Right forelimb (tissue), 1 donor: ENCODE results near the gene SMIM41.

Experiments
- DNase-seq: peaks from one replicate; pipeline ENCODE4 v3.0.0-alpha.2; 2018

SMIM41 gene

GRCh38 chr12:52050758-52051541 is 28.6 kb upstream of the SMIM41 start, which contains the start of gene NR4A1:
TSS of gene NR4A1 (plus strand) at chr12:52051442. CDS start at chr12:52054329, 2,887 bp downstream.
- DNase-seq: peak; percentile 99

GRCh38 chr12:52052468-52053186 is 26.9 kb upstream of the SMIM41 start:
- no peak for DNase-seq

- DNase-seq: no peak
These were observed 25.8 kb upstream of the SMIM41 start for GRCh38 chr12:52053536-52054209.

- DNase-seq: no peak
These were observed 25.2 kb upstream of the SMIM41 start for GRCh38 chr12:52054231-52054832.

- no peak for DNase-seq
These were observed 24.4 kb upstream of the SMIM41 start for GRCh38 chr12:52054833-52055730.

GRCh38 chr12:52055731-52056711 is 23.5 kb upstream of the SMIM41 start:
- no peak for DNase-seq

GRCh38 chr12:52056801-52057637 is 22.5 kb upstream of the SMIM41 start:
- DNase-seq: no peak

- no peak for DNase-seq
These were observed 21.6 kb upstream of the SMIM41 start for GRCh38 chr12:52057638-52058576.

GRCh38 chr12:52058631-52059361 is 20.7 kb upstream of the SMIM41 start:
- no peak for DNase-seq

DNA sequence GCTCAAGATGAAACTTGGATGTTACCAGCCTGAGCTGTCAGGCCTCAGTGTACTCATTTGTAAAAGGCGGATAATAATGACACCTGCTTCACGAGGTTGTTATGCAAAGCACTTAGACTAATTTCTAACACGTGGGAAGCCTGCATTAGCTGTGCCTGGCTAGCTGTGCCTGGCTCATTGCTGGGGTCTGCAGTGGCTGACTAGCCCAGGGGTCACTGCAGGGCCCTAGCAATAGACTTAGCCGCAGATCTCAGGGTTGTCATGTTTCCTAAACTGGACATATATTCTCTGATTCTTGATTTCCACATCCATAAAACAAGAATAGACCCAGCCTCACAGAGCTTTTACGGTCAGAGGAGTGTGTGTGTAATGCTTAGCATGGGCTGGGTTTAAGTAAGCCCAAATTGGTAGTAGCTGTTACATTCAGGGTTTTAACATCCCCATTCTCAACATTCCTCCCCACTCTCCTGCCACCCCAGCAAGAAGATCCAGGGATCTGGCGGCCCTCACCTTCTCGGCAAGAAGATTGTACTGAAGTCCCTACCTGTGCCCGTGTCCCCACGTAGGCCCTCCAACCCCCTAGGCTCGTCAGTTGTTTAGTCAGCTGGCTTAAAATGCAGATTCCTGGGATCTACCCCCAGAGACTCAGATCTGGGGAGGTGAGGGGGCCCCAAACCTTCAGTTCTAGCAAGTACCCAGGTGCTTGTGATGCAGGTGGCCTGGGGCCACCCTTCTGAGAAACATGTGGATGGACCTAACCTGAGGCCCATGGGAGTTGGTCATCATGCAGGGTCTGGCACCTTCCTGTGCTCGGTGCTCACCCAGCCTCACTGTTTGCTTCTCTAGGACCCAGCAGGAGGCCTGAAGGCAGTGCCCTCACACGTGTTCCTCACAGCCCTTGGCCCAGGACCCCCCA is 19.7 kb upstream of the SMIM41 start:
- no peak for DNase-seq

- peak; percentile 40 for DNase-seq
These were observed 18.9 kb upstream of the SMIM41 start for GRCh38 chr12:52060498-52061177.

GRCh38 chr12:52061470-52062166 is 17.9 kb upstream of the SMIM41 start:
- peak; percentile 48 for DNase-seq

GRCh38 chr12:52062167-52063081 is 17.1 kb upstream of the SMIM41 start:
- no peak for DNase-seq
